ACC112 (cell line): ENCODE results near the gene BCL11A.
"Not testable (repeated sequence)": the region's sequence is repeated elsewhere in the genome, so short reads cannot be mapped to it uniquely, and the experiment has no call there.

Source experiments
- H2AFZ ChIP-seq: fragments of 200-600 bp; sonication (generic); one replicate; pipeline ENCODE4 v1.6.0; 2017; ENCODE audit warnings: antibody characterized with exemption, low read length; ENCODE audit not compliant: unreplicated experiment
- H3K27ac ChIP-seq: fragments of 200-600 bp; sonication (generic); 2 replicates; pipeline ENCODE4 v1.5.1; 2014; ENCODE audit warnings: low read depth, mild to moderate bottlenecking, antibody characterized with exemption, low read length, moderate library complexity
- H3K27me3 ChIP-seq: fragments of 200-600 bp; sonication (generic); 2 replicates; pipeline ENCODE4 v1.6.1; 2014; ENCODE audit warnings: mild to moderate bottlenecking, antibody characterized with exemption, low read length, moderate library complexity, mixed read lengths; ENCODE audit not compliant: insufficient read depth
- H3K36me3 ChIP-seq: fragments of 200-600 bp; sonication (generic); 2 replicates; pipeline ENCODE4 v1.6.1; 2016; ENCODE audit warnings: mild to moderate bottlenecking, antibody characterized with exemption, low read length, moderate library complexity, mixed read lengths; ENCODE audit not compliant: insufficient read depth
- H3K4me1 ChIP-seq: fragments of 200-600 bp; sonication (generic); one replicate; pipeline ENCODE4 v1.6.1; 2016; ENCODE audit warnings: low read length, mixed read lengths; ENCODE audit not compliant: insufficient read depth, unreplicated experiment, control insufficient read depth
- H3K4me3 ChIP-seq: fragments of 200-600 bp; sonication (generic); 2 replicates; pipeline ENCODE4 v1.5.1; 2014; ENCODE audit warnings: mild to moderate bottlenecking, low read depth, low read length
- H3K79me2 ChIP-seq: fragments of 200-600 bp; sonication (generic); one replicate; pipeline ENCODE4 v1.6.0; 2016; ENCODE audit warnings: low read length; ENCODE audit not compliant: control insufficient read depth, unreplicated experiment, insufficient read depth

Gene BCL11A

DNA sequence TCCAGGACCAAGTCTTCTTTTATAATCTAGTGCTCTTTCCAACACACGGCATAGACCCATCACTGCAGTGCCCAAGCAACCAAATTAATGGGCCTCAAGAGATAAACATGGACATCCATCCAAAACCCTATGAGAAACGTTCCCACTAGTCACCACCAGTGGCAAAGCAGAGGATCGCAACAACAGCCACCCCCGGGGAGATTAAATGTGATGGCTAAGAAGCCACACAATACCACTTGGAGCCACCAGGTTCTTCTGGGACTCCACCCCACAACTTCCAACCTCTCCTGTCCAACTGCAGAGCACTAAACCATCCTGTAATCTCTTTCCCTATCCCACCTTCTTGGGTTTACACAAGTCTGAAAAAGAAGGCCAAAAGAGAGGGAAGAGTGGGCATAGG lies 123.8 kb downstream of the BCL11A start:
- Histone ChIP-seq H3K27ac (no peak overlapping the region), H2AFZ (no peak overlapping the region), H3K36me3 (no peaks in the 10 kb centered on the region), H3K27me3 (no peaks in the 10 kb centered on the region), H3K79me2 (no peaks in the 10 kb centered on the region), H3K4me3 (no peak overlapping the region), H3K4me1 (no peaks in the 10 kb centered on the region)

DNA sequence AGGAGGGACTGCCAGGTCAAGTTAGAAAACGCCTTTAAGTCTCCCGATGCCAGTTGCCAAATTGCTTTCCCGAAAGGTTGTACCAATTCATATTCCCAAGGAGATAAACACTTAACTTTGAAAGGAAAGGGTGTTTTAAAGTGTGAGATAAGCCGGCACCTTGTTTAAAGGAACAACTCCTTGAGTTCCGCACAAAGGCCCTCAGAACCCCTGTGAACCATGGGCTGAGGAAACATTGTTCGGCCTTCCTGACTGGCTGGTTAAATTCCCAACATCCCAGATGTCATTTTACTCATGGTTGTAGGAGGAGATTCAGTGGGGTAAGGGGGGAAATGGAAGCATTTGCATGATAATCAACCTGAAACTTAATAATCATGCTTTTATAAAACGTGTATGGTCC lies 126.6 kb downstream of the BCL11A start:
- Histone ChIP-seq H3K79me2 (no peaks in the 10 kb centered on the region), H3K4me3 (no peak overlapping the region), H3K27ac (no peak overlapping the region), H3K36me3 (no peaks in the 10 kb centered on the region), H3K27me3 (no peaks in the 10 kb centered on the region), H2AFZ (no peak overlapping the region), H3K4me1 (no peaks in the 10 kb centered on the region)

DNA sequence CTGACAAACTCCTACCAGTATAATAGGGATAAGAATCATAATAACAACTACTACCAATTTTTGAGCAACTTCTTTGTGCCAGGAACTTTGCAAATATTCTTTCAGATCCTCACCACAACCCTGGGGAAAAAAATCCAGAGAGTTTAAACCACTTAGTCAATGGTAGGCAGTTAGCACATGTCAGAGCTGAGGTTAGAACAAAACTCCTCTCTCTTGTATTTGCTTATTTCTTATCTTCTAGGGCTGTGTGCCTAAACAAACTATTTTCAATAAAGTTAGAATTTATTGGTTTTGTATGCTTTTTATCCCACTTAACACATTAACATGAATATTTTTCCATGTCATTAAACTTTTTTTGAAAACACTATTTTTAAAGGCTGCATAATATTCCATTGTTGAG lies 127.1 kb downstream of the BCL11A start:
- Histone ChIP-seq H3K4me3 (no peak overlapping the region), H2AFZ (no peak overlapping the region), H3K27ac (no peak overlapping the region), H3K27me3 (no peaks in the 10 kb centered on the region), H3K79me2 (no peaks in the 10 kb centered on the region), H3K36me3 (no peaks in the 10 kb centered on the region), H3K4me1 (no peaks in the 10 kb centered on the region)

DNA sequence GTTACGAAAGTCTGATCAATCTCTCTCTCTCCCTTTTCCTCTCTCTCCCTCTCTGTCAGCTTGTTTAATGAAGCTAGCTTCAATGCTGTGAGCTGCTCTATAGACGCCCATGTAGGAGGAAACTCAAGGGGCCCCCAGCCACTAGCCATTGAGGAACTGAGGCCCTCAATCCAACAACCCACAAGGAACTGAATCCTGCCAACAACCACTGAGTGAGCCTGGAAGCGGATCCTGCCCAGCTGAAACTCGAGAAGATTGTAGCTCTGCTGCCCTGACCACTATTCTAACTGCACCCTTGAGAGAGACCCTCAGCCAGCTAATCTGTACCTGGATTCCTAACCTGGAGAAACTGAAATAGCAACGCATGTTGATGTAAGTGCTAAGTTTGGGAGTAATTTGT lies 129.2 kb downstream of the BCL11A start:
- no peak overlapping the region for H2AFZ ChIP-seq
- no peak overlapping the region for H3K4me3 ChIP-seq
- no peaks in the 10 kb centered on the region for H3K36me3 ChIP-seq
- no peak overlapping the region for H3K27ac ChIP-seq
- H3K4me1 ChIP-seq: no peaks in the 10 kb centered on the region
- no peaks in the 10 kb centered on the region for H3K27me3 ChIP-seq
- no peaks in the 10 kb centered on the region for H3K79me2 ChIP-seq

DNA sequence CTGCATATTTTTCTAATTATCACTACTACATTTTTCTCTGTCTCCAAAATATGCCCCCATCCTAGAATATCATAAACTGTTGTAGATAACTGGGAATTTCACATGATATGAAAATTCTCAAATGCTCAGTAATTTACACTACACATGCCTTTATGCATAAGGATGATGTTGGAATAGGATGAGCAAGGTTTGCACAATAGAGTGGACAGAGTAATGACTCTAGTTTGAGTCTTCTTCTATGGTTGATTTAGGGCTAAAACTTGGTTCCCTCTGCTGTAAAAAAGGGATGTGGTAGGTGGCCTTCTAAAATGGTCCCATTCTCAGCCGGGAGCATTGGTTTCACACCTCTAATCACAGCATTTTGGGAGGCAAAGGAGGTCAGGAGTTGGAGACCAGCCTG lies 129.9 kb downstream of the BCL11A start:
- Histone ChIP-seq H2AFZ (no peak overlapping the region), H3K27ac (no peak overlapping the region), H3K27me3 (no peaks in the 10 kb centered on the region), H3K4me1 (no peaks in the 10 kb centered on the region), H3K4me3 (no peak overlapping the region), H3K79me2 (no peaks in the 10 kb centered on the region), H3K36me3 (no peaks in the 10 kb centered on the region)

DNA sequence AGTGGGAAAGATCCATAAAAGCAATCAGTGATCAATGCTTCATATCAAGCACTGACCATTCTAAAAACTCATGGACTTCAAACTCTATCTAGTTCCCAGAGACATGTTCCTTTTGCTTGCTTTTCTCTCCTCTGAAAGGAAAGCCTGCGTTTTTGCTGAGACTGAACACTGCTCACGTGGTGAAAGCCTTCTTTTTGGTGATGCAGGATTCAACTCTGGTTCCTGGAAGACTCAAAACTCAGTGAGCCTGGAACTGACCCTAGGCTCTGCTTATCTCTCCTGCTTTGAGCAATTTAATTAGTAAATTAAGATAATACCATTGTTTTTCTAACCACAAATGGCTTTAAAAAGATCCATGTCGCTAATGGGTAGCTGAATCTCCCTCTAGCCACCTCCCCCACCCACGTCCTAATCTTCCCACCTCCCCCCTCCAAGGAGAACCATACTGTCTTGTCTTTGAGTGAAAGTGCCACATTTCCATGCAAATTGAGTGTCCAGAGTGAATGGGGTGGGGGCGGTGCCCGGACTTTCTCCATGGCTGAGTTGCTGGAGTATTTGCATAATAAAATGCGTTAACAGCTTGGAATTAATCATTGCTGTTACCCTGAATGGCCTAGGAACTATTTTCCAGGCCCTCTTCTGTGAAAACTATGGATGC lies 130.5 kb downstream of the BCL11A start:
- no peak overlapping the region for H3K27ac ChIP-seq
- H3K4me3 ChIP-seq: no peak overlapping the region
- no peaks in the 10 kb centered on the region for H3K79me2 ChIP-seq
- H3K36me3 ChIP-seq: no peaks in the 10 kb centered on the region
- no peaks in the 10 kb centered on the region for H3K4me1 ChIP-seq
- no peak overlapping the region for H2AFZ ChIP-seq
- no peaks in the 10 kb centered on the region for H3K27me3 ChIP-seq

DNA sequence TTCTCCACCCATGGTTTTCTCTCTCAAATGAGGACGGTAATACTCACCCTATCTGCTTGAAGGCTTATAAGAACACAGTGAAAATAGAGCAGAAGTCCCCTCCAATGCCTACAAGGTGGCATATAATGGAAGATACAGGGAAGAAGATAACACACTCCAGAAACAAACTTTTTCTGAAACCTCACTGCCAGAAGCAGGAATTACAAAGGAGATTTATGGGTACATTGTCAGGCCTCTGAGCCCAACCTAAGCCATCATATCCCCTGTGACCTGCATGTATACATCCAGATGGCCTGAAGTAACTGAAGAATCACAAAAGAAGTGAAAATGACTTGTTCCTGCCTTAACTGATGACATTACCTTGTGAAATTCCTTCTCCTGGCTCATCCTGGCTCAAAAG lies 136.2 kb downstream of the BCL11A start:
- H2AFZ ChIP-seq, H3K4me1 ChIP-seq, H3K79me2 ChIP-seq, H3K36me3 ChIP-seq, H3K4me3 ChIP-seq, H3K27ac ChIP-seq, H3K27me3 ChIP-seq: not testable (repeated sequence)

DNA sequence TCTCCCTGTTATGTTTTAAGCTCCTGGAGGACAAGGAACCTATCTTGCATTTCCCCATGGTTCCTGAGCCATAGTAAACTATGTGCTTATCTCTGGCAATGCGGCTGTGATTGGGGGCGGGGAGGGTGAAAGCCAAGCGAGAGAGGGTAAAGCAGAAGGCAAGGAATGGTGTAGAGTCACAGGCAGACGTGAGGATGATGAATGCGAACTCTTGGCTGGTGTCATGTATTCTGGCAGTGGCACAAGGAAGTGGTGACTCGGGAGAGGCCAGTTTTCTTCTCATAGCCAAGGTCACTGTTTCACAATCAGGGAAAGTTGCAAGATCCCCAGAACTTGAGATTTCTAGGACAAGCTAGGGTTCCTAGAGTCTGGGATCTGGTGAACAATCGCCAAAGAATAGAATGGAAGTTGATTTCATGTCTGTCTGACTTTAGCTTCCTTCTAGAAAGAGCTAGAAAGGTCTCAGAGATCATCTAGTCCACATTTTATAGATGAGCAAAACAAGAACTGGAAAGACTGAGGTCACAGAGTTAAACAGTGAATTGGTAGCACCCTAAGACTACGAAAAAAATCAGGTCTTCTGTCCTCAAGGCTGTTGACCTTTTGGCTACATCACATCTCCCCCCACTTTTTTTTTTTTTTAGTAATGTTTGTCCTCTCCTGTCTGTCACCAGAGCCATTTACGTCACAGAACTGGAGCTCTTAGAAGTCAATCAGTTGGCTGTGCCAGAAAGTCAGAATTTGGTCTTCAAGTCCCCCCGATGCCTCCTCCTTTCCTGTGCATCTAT lies 137.0 kb downstream of the BCL11A start:
- no peak overlapping the region for H3K27ac ChIP-seq
- no peaks in the 10 kb centered on the region for H3K27me3 ChIP-seq
- no peaks in the 10 kb centered on the region for H3K36me3 ChIP-seq
- no peak overlapping the region for H2AFZ ChIP-seq
- no peaks in the 10 kb centered on the region for H3K79me2 ChIP-seq
- H3K4me1 ChIP-seq: no peaks in the 10 kb centered on the region
- H3K4me3 ChIP-seq: no peak overlapping the region

DNA sequence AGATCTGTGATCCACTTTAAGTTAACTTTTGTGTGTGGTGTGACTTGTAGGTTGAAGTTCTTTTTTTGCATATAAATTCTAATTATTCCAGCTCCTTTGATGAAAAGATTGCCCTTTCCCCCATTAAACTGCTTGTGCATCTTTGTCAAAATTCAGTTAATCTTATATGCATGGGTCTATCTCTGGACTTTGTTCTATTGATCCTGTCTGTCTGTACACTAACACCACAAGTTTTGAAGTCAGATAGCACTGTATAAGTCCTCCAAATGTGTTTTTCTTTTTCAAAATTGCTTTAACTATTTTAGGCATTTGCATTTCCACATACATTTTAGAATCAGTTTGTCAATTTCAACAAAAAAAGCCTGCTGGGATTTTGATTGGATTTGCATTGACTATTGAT lies 137.6 kb downstream of the BCL11A start:
- no peaks in the 10 kb centered on the region for H3K79me2 ChIP-seq
- no peak overlapping the region for H3K27ac ChIP-seq
- H3K4me3 ChIP-seq: no peak overlapping the region
- H3K4me1 ChIP-seq: no peaks in the 10 kb centered on the region
- H3K36me3 ChIP-seq: no peaks in the 10 kb centered on the region
- H2AFZ ChIP-seq: no peak overlapping the region
- no peaks in the 10 kb centered on the region for H3K27me3 ChIP-seq

DNA sequence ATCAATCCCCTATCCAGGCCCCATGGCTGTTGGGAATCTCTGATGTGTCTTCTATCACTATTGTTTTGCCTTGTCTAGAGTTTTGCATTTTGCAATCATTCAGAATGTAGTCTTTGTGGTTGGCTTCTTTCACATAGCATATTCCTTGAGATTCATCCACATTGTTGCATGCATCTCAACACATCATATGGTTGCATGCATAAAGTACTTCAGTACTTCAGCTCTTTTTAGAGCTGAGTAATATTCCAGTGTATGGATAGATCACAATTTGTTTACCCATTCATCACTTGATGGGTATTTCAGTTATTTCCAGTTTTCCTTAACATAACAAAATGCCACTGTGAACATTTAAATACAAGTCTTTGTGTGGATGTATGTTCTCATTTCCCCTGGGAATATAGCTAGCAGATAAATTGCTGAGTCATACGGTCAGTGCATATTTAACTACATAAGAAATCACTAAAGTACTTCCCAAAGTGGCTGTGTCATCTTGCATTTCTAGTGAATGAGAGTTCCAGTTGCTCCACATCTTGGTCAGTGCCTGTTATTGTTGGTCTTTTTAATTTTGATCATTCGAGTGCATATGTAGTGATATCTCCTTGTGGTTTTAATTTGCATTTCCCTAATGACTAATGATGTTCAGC lies 138.8 kb downstream of the BCL11A start:
- H3K27ac ChIP-seq: no peak overlapping the region
- no peak overlapping the region for H3K4me3 ChIP-seq

DNA sequence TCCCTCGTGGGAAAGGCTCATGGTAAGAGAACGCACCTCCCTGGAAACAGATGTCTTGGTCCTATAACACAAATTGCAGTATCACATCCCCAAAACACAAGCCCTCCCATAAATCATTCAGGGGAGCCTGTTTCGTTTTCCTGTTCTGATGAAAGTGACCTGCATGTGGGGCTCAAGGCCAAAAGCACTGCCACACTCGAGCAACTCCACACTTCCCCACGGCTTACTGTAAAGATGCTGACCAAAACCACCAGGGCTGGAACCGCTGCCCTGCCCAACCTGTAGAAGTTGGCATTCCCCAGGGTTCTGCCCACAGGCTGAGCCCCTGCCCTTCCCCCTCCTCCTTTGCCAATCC lies 139.7 kb downstream of the BCL11A start:
- H3K4me3 ChIP-seq: no peak overlapping the region
- H3K27me3 ChIP-seq: no peaks in the 10 kb centered on the region
- no peaks in the 10 kb centered on the region for H3K79me2 ChIP-seq
- H3K27ac ChIP-seq: no peak overlapping the region
- no peaks in the 10 kb centered on the region for H3K36me3 ChIP-seq
- no peak overlapping the region for H2AFZ ChIP-seq
- H3K4me1 ChIP-seq: no peaks in the 10 kb centered on the region

More for the DNA sequence above, 138.8 kb downstream of the BCL11A start:
- no peaks in the 10 kb centered on the region for H3K4me1 ChIP-seq
- no peaks in the 10 kb centered on the region for H3K79me2 ChIP-seq
- no peak overlapping the region for H2AFZ ChIP-seq
- H3K27me3 ChIP-seq: no peaks in the 10 kb centered on the region
- H3K36me3 ChIP-seq: no peaks in the 10 kb centered on the region
